ENCODE measurements around the gene OPN3. TPM values are rescaled to one million over a fixed set of nuclear protein-coding genes. Genes with fewer than 3 reads are reported as not detected.

The OPN3 gene
- polyA plus RNA-seq, 1 experiment = 14.1 TPM

DNA sequence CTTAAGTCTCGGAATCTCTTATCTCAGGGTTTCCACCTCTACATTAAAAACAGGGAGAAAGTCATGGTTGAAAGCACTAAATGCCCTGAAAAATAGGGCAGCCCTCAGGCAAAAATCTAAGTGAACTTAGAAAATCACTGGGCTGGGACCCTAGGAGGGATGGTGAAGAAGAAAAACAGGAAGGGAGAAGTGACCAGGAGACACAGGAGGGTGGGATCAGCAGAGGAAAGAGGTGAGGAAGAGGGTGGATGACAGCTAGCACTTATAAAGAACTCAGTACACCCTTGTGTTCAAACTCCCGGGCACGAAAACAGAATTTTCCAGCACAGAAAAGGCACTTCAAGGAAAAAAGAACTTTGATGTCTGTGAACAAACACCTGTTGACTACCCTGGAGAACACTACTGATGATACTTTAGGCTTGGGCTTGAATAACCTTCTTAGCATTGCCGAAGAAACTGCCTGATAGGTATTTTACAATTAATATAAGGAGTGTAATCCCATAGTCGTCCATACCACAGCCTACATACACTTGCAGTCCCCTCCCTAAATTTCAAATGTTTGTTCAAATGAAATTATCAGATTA, 2.0 kb downstream of the OPN3 start:
- Histone ChIP-seq H3K27me3 (ENCODE audit: control insufficient read depth, insufficient read depth, low read length) (no peaks in the 10 kb centered on the region), H3K4me3 (ENCODE audit: low read depth, low read length) (no peak overlapping the region), H3K36me3 (ENCODE audit: control insufficient read depth, insufficient read depth, low read length) (peaks cover 2% of the 10 kb centered on the region; the same call in 1 of the 2 replicates)
- DNase-seq (ENCODE audit: low read depth) = no peak
- ChIA-PET POLR2A (no interaction called here), CTCF (interaction anchor here (1.0 to 2.7 kb wide), 3 partner anchors 11 to 200 kb away, joined by 3 to 11 read pairs (median 3); no protein-coding TSS in a partner anchor)
- TF ChIP-seq, protein P1, sequence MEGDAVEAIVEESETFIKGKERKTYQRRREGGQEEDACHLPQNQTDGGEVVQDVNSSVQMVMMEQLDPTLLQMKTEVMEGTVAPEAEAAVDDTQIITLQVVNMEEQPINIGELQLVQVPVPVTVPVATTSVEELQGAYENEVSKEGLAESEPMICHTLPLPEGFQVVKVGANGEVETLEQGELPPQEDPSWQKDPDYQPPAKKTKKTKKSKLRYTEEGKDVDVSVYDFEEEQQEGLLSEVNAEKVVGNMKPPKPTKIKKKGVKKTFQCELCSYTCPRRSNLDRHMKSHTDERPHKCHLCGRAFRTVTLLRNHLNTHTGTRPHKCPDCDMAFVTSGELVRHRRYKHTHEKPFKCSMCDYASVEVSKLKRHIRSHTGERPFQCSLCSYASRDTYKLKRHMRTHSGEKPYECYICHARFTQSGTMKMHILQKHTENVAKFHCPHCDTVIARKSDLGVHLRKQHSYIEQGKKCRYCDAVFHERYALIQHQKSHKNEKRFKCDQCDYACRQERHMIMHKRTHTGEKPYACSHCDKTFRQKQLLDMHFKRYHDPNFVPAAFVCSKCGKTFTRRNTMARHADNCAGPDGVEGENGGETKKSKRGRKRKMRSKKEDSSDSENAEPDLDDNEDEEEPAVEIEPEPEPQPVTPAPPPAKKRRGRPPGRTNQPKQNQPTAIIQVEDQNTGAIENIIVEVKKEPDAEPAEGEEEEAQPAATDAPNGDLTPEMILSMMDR (IDR thresholded peaks at IDR 0.05; ENCODE audit: insufficient read depth, low read depth, low read length) = no peak

DNA sequence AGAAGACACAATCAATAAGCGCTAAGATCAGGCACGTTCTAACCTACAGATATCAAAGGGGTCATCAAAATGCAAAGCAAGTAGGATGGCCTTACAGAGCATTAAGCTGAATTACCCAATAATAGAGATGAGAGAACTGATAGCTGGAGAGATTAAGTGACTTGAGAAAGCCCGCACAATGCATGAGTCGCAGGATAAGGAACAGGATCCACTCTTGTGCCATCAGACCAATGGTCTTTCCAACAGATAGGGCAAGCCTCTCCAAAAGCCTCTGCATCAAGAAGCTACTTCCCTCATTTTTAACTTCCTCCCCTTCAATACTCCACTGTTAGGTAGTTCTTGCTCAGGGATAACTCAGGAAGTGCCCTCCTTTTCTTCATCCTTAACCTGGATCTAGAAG, 2.6 kb downstream of the OPN3 start:
- ChIA-PET CTCF (interaction anchor here (1.0 to 2.7 kb wide), 2 partner anchors 11 to 28 kb away, joined by 3 to 11 read pairs; no protein-coding TSS in a partner anchor), POLR2A (no interaction called here)
- no peaks in the 10 kb centered on the region for H3K27me3 ChIP-seq (ENCODE audit: control insufficient read depth, insufficient read depth, low read length)
- no peak for DNase-seq (ENCODE audit: low read depth)
- TF ChIP-seq, protein P1 (IDR thresholded peaks at IDR 0.05; ENCODE audit: insufficient read depth, low read depth, low read length) = no peak
- H3K36me3 ChIP-seq (ENCODE audit: control insufficient read depth, insufficient read depth, low read length) = peaks cover 2% of the 10 kb centered on the region; the same call in 1 of the 2 replicates
- H3K4me3 ChIP-seq (ENCODE audit: low read depth, low read length) = no peak overlapping the region

DNA sequence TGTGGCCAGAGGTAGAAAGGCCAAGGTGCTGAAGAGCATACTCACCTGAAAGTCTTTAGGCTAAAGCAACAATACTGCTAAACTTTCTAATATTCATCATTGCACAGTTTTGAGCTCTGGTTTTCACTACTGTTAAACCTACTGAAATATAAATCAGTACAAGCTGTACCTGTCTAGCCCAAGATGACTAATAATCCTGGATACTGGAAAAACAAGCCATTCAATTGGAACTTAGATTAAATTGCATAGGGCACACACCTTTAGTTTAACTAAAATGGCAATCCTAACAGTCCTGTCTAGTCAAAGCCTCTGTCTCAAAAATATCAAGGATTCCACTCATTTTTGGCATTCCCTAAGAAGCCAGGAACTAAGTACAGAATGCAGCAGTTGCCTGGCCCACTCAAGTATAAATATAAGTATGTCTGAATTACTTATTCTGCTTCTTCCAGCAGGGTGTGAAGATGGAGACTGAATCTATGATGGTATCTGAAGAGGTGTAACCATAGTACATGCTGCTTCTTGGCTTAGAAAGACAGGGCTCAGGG, 3.1 kb downstream of the OPN3 start:
- CTCF ChIA-PET = interaction anchor here (2.7 kb wide), 1 partner anchor 10 kb away, joined by 11 read pairs; no protein-coding TSS in a partner anchor
- no peaks in the 10 kb centered on the region for H3K27me3 ChIP-seq (ENCODE audit: control insufficient read depth, insufficient read depth, low read length)
- DNase-seq (ENCODE audit: low read depth) = no peak
- H3K36me3 ChIP-seq (ENCODE audit: control insufficient read depth, insufficient read depth, low read length) = peaks cover 2% of the 10 kb centered on the region; the same call in 1 of the 2 replicates
- TF ChIP-seq, protein P1 (IDR thresholded peaks at IDR 0.05; ENCODE audit: insufficient read depth, low read depth, low read length) = no peak
- no peak overlapping the region for H3K4me3 ChIP-seq (ENCODE audit: low read depth, low read length)
- POLR2A ChIA-PET = no interaction called here

DNA sequence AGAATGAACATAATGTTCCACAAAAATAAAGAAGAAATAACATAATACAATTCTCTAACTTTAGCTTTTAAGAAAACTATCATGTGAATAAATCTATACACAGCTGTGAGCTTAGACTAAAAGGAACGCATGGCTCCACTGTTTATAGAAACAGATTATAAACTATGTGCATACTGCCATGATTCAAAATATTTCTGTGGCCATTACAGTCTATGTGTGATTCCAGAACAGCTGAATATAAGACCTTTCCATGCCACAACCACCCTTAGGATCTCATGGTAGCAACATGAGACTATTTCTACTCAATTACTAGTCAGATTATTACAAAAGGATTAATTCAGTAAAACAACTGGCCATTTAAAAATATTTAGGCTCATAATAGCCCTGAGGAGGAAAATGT, 3.9 kb downstream of the OPN3 start:
- TF ChIP-seq, protein P1 (IDR thresholded peaks at IDR 0.05; ENCODE audit: insufficient read depth, low read depth, low read length) = no peak
- H3K27me3 ChIP-seq (ENCODE audit: control insufficient read depth, insufficient read depth, low read length) = no peaks in the 10 kb centered on the region
- no peak for DNase-seq (ENCODE audit: low read depth)
- CTCF ChIA-PET = no interaction called here
- H3K4me3 ChIP-seq (ENCODE audit: low read depth, low read length) = no peak overlapping the region
- POLR2A ChIA-PET = no interaction called here
- H3K36me3 ChIP-seq (ENCODE audit: control insufficient read depth, insufficient read depth, low read length) = peaks cover 2% of the 10 kb centered on the region; the same call in 1 of the 2 replicates

DNA sequence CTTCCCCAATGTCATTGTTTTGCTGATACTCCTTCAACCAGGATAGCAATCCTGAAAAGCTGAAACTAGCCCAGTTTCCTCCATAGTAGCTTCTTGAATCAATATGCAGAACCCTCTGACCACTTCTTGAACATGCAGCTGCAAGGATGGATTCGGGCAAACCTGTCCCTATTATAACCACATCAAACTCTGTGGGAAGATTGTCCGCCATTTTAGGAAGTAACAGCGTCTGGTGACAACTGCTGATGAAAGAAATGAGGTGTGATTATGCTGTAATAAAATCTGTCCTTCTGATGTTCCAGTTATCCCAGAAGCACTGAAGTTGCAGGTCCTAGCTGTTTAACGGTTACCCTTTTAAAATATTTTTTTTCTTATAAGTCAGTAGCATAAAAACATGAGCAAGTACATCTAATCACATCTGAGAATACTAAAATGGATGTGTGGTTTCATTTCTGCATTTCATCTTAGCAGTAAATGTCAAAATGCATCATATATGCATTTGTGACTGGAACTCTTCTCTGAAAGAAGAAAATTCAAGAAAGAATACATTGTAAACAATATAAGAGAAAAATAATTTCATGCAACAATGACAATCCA, 4.5 kb downstream of the OPN3 start:
- TF ChIP-seq, protein P1 (IDR thresholded peaks at IDR 0.05; ENCODE audit: insufficient read depth, low read depth, low read length) = no peak
- no peak overlapping the region for H3K4me3 ChIP-seq (ENCODE audit: low read depth, low read length)
- no peak for DNase-seq (ENCODE audit: low read depth)
- ChIA-PET CTCF (no interaction called here), POLR2A (no interaction called here)
- H3K36me3 ChIP-seq (ENCODE audit: control insufficient read depth, insufficient read depth, low read length) = peaks cover 2% of the 10 kb centered on the region; the same call in 1 of the 2 replicates
- H3K27me3 ChIP-seq (ENCODE audit: control insufficient read depth, insufficient read depth, low read length) = no peaks in the 10 kb centered on the region

Measured in BJ (cell line).